ENCODE measurements around the gene AKT3. TPM values are rescaled to one million over a fixed set of nuclear protein-coding genes. Genes with fewer than 3 reads are reported as not detected.
"Not testable (repeated sequence)": the region's sequence is repeated elsewhere in the genome, so short reads cannot be mapped to it uniquely, and the experiment has no call there.

The AKT3 gene
- total RNA-seq, 1 donor from 2014 or later: 36.2 TPM

DNA sequence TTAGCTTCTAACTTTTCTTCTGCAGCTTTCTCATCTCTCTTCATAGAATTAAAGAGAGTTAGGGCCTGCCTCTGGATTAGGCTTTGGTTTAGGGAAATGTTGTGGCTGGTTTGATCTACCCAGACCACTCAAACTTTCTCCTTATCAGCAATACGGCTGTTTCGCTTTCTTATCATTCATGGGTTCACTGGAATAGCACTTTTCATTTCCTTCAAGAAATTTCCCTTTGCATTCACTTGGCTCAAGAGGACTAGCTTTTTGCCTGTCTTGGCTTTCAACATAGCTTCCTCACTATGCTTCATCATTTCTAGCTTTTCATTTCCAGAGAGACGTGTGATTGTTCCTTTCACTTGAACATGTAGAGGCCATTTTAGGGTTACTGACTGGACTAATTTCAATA, 59.6 kb downstream of the AKT3 start:
- Histone ChIP-seq H3K4me1 (peaks cover 4% of the 10 kb centered on the region), H3K36me3 (no peaks in the 10 kb centered on the region), H3K4me2 (no peak overlapping the region), H4K20me1 (ENCODE audit: low read depth) (no peaks in the 10 kb centered on the region), H3K27ac (no peak overlapping the region), H3K79me2 (ENCODE audit: low read depth) (no peaks in the 10 kb centered on the region), H3K4me3 (no peak overlapping the region), H3K9ac (no peak overlapping the region), H2AFZ (replicated peaks) (no peak overlapping the region), H3K9me3 (ENCODE audit: low read depth) (no peaks in the 10 kb centered on the region), H3K27me3 (no peaks in the 10 kb centered on the region), H3F3A (ENCODE audit: low read depth) (no peaks in the 10 kb centered on the region)
- TF ChIP-seq, protein P1, sequence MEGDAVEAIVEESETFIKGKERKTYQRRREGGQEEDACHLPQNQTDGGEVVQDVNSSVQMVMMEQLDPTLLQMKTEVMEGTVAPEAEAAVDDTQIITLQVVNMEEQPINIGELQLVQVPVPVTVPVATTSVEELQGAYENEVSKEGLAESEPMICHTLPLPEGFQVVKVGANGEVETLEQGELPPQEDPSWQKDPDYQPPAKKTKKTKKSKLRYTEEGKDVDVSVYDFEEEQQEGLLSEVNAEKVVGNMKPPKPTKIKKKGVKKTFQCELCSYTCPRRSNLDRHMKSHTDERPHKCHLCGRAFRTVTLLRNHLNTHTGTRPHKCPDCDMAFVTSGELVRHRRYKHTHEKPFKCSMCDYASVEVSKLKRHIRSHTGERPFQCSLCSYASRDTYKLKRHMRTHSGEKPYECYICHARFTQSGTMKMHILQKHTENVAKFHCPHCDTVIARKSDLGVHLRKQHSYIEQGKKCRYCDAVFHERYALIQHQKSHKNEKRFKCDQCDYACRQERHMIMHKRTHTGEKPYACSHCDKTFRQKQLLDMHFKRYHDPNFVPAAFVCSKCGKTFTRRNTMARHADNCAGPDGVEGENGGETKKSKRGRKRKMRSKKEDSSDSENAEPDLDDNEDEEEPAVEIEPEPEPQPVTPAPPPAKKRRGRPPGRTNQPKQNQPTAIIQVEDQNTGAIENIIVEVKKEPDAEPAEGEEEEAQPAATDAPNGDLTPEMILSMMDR (IDR thresholded peaks at IDR 0.05): no peak
- H3K36me3 Mint-ChIP-seq: peaks cover 14% of the 10 kb centered on the region
- H3K4me3 Mint-ChIP-seq: no peak overlapping the region
- peaks cover 17% of the 10 kb centered on the region for H3K4me1 Mint-ChIP-seq
- H3K9me3 Mint-ChIP-seq: peaks cover 2% of the 10 kb centered on the region
- no peak for DNase-seq (ENCODE audit: low spot score)
- H3K27me3 Mint-ChIP-seq (ENCODE audit: insufficient read depth, low read depth): no peaks in the 10 kb centered on the region
- no peak overlapping the region for H3K27ac Mint-ChIP-seq

DNA sequence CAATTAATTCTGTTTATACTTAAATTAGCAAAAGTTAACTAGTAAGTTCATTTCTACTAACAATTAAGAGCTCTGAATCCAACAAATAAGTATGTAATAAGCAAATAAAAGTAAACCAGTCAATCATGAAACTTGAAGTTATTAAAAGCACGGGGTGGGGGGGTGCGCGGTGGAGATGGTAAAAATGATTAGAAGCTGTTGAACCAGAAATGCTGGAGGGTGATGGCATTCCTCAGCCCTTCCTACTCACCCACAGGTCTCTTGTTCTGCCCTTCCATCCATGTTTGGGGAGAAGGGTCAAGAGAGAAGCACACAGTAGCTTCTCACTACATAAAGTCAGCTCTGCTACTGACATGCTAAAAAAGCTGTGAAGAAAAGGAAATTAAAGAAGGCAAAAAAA, 63.5 kb downstream of the AKT3 start:
- no peak for TF ChIP-seq EZH2 (IDR thresholded peaks at IDR 0.05)
- H2AFZ ChIP-seq (replicated peaks): no peak overlapping the region
- H3K4me3 Mint-ChIP-seq: no peak overlapping the region
- H3K27ac ChIP-seq: no peak overlapping the region
- H4K20me1 ChIP-seq (ENCODE audit: low read depth): no peaks in the 10 kb centered on the region
- no peak overlapping the region for H3K9ac ChIP-seq
- no peak overlapping the region for H3K4me3 ChIP-seq
- H3K9me3 ChIP-seq (ENCODE audit: low read depth): no peaks in the 10 kb centered on the region
- no peaks in the 10 kb centered on the region for H3F3A ChIP-seq (ENCODE audit: low read depth)
- no peaks in the 10 kb centered on the region for H3K4me1 ChIP-seq
- H3K36me3 Mint-ChIP-seq: peaks cover 16% of the 10 kb centered on the region
- no peaks in the 10 kb centered on the region for H3K27me3 ChIP-seq
- H3K27ac Mint-ChIP-seq: no peak overlapping the region
- no peak for DNase-seq (ENCODE audit: low spot score)
- H3K4me1 Mint-ChIP-seq: peaks cover 9% of the 10 kb centered on the region
- H3K79me2 ChIP-seq (ENCODE audit: low read depth): no peaks in the 10 kb centered on the region
- H3K9me3 Mint-ChIP-seq: peaks cover 2% of the 10 kb centered on the region
- H3K4me2 ChIP-seq: no peak overlapping the region
- no peaks in the 10 kb centered on the region for H3K36me3 ChIP-seq
- peaks cover 5% of the 10 kb centered on the region for H3K27me3 Mint-ChIP-seq (ENCODE audit: insufficient read depth, low read depth)

DNA sequence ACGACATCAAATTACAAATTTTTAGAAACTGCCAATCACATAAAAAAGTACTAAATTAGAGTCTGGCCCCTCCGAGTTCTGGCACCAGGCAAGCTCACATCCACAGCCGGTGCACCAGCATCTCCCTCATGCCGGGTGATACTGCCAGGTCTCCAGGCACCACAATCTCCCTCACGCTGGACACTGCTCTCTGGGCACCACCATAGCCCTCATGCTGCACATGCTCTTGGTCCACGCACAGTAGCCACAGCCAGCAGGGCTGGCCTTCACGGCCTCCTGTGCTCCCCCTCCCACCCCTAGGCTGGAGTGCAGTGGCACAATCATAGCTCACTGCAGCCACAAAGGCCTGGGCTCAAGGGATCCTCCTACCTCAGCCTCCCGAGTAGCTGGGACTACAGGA, 65.5 kb downstream of the AKT3 start:
- Histone ChIP-seq H3K9ac (no peak overlapping the region), H3K79me2 (ENCODE audit: low read depth) (no peaks in the 10 kb centered on the region), H3K36me3 (no peaks in the 10 kb centered on the region), H3K4me1 (no peaks in the 10 kb centered on the region), H3F3A (ENCODE audit: low read depth) (no peaks in the 10 kb centered on the region), H2AFZ (replicated peaks) (no peak overlapping the region), H3K9me3 (ENCODE audit: low read depth) (no peaks in the 10 kb centered on the region), H3K27me3 (no peaks in the 10 kb centered on the region), H3K4me2 (no peak overlapping the region), H3K4me3 (no peak overlapping the region), H4K20me1 (ENCODE audit: low read depth) (no peaks in the 10 kb centered on the region), H3K27ac (no peak overlapping the region)
- peaks cover 5% of the 10 kb centered on the region for H3K27me3 Mint-ChIP-seq (ENCODE audit: insufficient read depth, low read depth)
- TF ChIP-seq EZH2 (IDR thresholded peaks at IDR 0.05) (no peak), EZH2phosphoT487 (IDR thresholded peaks at IDR 0.05) (no peak)
- TF ChIP-seq, protein P1 (IDR thresholded peaks at IDR 0.05): no peak
- no peak overlapping the region for H3K27ac Mint-ChIP-seq
- peaks cover 14% of the 10 kb centered on the region for H3K36me3 Mint-ChIP-seq
- DNase-seq (ENCODE audit: low spot score): no peak
- peaks cover 9% of the 10 kb centered on the region for H3K4me1 Mint-ChIP-seq
- peaks cover 2% of the 10 kb centered on the region for H3K9me3 Mint-ChIP-seq
- no peak overlapping the region for H3K4me3 Mint-ChIP-seq

DNA sequence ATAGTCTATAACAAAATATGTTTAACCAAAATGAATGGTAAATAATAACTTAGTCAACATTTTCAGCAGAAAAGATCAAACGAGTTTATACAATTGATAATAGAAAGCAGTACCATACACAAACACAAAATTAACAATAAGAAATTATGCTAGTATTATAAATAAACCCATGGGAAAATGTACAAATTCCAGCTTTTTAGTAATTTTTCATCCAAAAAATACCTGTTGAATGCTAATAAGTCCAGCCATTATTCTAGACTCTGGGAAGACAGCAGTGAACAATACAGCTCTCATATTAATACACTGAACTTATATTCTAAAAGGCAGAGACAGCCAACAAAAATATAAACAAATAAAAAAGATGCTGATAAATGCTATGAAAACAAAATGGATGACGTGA, 66.3 kb downstream of the AKT3 start:
- no peaks in the 10 kb centered on the region for H3K79me2 ChIP-seq (ENCODE audit: low read depth)
- peaks cover 2% of the 10 kb centered on the region for H3K9me3 Mint-ChIP-seq
- H3K4me1 Mint-ChIP-seq: peaks cover 9% of the 10 kb centered on the region
- H3K9ac ChIP-seq: no peak overlapping the region
- H3K4me2 ChIP-seq: no peak overlapping the region
- H3K36me3 ChIP-seq: no peaks in the 10 kb centered on the region
- no peak overlapping the region for H2AFZ ChIP-seq (replicated peaks)
- H3F3A ChIP-seq (ENCODE audit: low read depth): no peaks in the 10 kb centered on the region
- no peak for DNase-seq (ENCODE audit: low spot score)
- no peaks in the 10 kb centered on the region for H3K9me3 ChIP-seq (ENCODE audit: low read depth)
- no peak overlapping the region for H3K4me3 ChIP-seq
- no peak for TF ChIP-seq EZH2 (IDR thresholded peaks at IDR 0.05)
- TF ChIP-seq, protein P1 (IDR thresholded peaks at IDR 0.05): no peak
- no peak for TF ChIP-seq EZH2phosphoT487 (IDR thresholded peaks at IDR 0.05)
- H3K4me1 ChIP-seq: no peaks in the 10 kb centered on the region
- no peaks in the 10 kb centered on the region for H3K27me3 ChIP-seq
- H4K20me1 ChIP-seq (ENCODE audit: low read depth): no peaks in the 10 kb centered on the region
- H3K36me3 Mint-ChIP-seq: peaks cover 12% of the 10 kb centered on the region
- peaks cover 5% of the 10 kb centered on the region for H3K27me3 Mint-ChIP-seq (ENCODE audit: insufficient read depth, low read depth)
- no peak overlapping the region for H3K4me3 Mint-ChIP-seq
- H3K27ac Mint-ChIP-seq: no peak overlapping the region
- no peak overlapping the region for H3K27ac ChIP-seq

DNA sequence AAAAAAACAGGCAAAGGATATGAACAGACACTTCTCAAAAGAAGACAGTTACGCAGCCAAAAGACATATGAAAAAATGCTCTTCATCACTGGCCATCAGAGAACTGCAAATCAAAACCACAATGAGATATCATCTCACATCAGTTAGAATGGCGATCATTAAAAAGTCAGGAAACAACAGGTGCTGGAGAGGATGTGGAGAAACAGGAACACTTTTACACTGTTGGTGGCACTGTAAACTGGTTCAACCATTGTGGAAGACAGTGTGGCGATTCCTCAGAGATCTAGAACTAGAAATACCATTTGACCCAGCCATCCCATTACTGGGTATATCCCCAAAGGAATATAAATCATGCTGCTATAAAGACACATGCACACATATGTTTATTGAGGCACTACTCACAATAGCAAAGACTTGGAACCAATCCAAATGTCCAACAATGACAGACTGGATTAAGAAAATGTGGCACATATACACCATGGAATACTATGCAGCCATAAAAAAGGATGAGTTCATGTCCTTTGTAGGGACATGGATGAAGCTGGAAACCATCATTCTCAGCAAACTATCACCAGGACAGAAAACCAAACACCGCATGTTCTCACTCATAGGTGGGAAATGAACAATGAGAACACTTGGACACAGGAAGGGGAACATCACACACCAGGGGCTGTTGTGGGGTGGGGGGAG, 77.5 kb downstream of the AKT3 start:
- peaks cover 35% of the 10 kb centered on the region for H3K36me3 Mint-ChIP-seq
- not testable (repeated sequence) for H3K27ac Mint-ChIP-seq, H3K4me1 Mint-ChIP-seq

More for the DNA sequence above, 77.5 kb downstream of the AKT3 start:
- not testable (repeated sequence) for H3K79me2 ChIP-seq (ENCODE audit: low read depth); H3K4me3 Mint-ChIP-seq; H3K4me1 ChIP-seq; H3K4me3 ChIP-seq; H3K36me3 ChIP-seq; H3K27me3 Mint-ChIP-seq (ENCODE audit: insufficient read depth, low read depth); H3K27me3 ChIP-seq; H3F3A ChIP-seq (ENCODE audit: low read depth); H2AFZ ChIP-seq (replicated peaks); DNase-seq (ENCODE audit: low spot score); H4K20me1 ChIP-seq (ENCODE audit: low read depth); H3K9me3 ChIP-seq (ENCODE audit: low read depth); H3K9ac ChIP-seq; H3K27ac ChIP-seq; H3K4me2 ChIP-seq
- H3K9me3 Mint-ChIP-seq: peaks cover 19% of the 10 kb centered on the region

All from neural progenitor cell (in vitro differentiated cells).